ENCODE results near the gene BTG2. TPM values are rescaled to one million over a fixed set of nuclear protein-coding genes. Genes with fewer than 3 reads are reported as not detected.

BTG2 gene
- total RNA-seq, 1 experiment from 2014 or later: 2.2 TPM

- H3K9ac ChIP-seq (ENCODE audit: low read length): no peak overlapping the region
- H4K20me1 ChIP-seq (ENCODE audit: low read length): no peaks in the 10 kb centered on the region
- ChIA-PET POLR2A (ENCODE audit: unreplicated experiment) (no interaction called here), CTCF (interaction anchor here (0.6 to 0.9 kb wide), 2 partner anchors 44 to 71 kb away, joined by 3 to 10 read pairs; no protein-coding TSS in a partner anchor)
- no peak overlapping the region for H3K4me3 ChIP-seq (ENCODE audit: low read length)
- no TSS peak for BruUV-seq (replicated peaks)
- H3K4me2 ChIP-seq (ENCODE audit: low read length): no peak overlapping the region
- H3K27ac ChIP-seq (ENCODE audit: low read length): no peak overlapping the region
- no peaks in the 10 kb centered on the region for H3K27me3 ChIP-seq (ENCODE audit: low read length)
- no peaks in the 10 kb centered on the region for H3K9me2 ChIP-seq (replicated peaks; ENCODE audit: low read length)
- no peaks in the 10 kb centered on the region for H3K79me2 ChIP-seq (ENCODE audit: low read length)
- ATAC-seq: no peak
- DNase-seq: peak; percentile 58
- no peaks in the 10 kb centered on the region for H3K36me3 ChIP-seq (ENCODE audit: low read depth, low read length)
- H3F3A ChIP-seq (ENCODE audit: low read length, unreplicated experiment): no peaks in the 10 kb centered on the region
- H2AFZ ChIP-seq (ENCODE audit: low read length): peak overlapping the region; percentile 63
- intact Hi-C loops (cut with micrococcal nuclease): no loop called here
- peaks cover 19% of the 10 kb centered on the region for H3K4me1 ChIP-seq (ENCODE audit: insufficient read depth, low read length)
- H3K9me3 ChIP-seq (ENCODE audit: low read length): no peaks in the 10 kb centered on the region
- TF ChIP-seq EZH2 (IDR thresholded peaks at IDR 0.05; ENCODE audit: low read length, unreplicated experiment) (no peak), EZH2phosphoT487 (IDR thresholded peaks at IDR 0.05; ENCODE audit: borderline replicate concordance, low read length) (no peak), CTCF (conservative IDR thresholded peaks at IDR 0.05; ENCODE audit: low read depth, low read length) (no peak)
Measured at GRCh38 chr1:203271018-203271743, 34.1 kb upstream of the BTG2 start.

DNA sequence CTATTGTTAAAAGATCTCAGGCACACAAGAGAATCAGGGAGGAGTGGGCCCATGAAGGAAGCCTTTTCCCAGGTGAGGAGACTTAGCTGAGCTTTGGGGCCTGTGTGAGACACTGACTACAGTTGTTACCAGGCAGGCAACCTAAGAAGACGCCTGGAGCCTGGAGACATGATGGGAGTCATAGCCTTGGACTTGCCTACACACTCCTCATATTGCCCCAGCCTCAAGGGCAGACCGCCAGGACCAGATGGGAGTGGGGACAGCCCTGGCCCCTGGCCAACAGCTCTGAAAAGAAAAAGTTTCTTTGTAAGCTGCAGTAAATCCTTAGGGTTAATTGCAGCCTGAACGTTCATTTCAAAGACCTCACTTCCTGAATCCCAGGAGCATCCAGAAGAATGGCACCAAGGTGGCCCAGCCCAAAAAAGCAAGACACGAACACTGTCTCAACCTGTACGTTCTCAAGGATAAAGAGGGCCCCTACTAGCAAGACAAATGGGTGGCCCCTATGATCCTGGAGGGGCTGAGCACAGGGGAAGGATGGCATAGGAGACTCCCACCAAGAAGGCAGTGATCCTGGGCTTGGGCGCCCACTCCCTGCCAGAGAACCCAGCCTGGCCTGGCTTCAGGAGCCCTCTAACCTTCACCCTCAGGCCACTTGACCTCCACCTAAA is 33.2 kb upstream of the BTG2 start:
- Histone ChIP-seq H3K4me2 (ENCODE audit: low read length) (no peak overlapping the region), H3K9ac (ENCODE audit: low read length) (no peak overlapping the region), H3K9me3 (ENCODE audit: low read length) (no peaks in the 10 kb centered on the region), H3K9me2 (replicated peaks; ENCODE audit: low read length) (no peaks in the 10 kb centered on the region), H3K36me3 (ENCODE audit: low read depth, low read length) (no peaks in the 10 kb centered on the region), H3K27ac (ENCODE audit: low read length) (no peak overlapping the region), H3K79me2 (ENCODE audit: low read length) (no peaks in the 10 kb centered on the region), H3K4me1 (ENCODE audit: insufficient read depth, low read length) (peaks cover 19% of the 10 kb centered on the region), H3K4me3 (ENCODE audit: low read length) (no peak overlapping the region), H4K20me1 (ENCODE audit: low read length) (no peaks in the 10 kb centered on the region), H3F3A (ENCODE audit: low read length, unreplicated experiment) (no peaks in the 10 kb centered on the region), H3K27me3 (ENCODE audit: low read length) (no peaks in the 10 kb centered on the region), H2AFZ (ENCODE audit: low read length) (no peak overlapping the region)
- TF ChIP-seq CTCF (conservative IDR thresholded peaks at IDR 0.05; ENCODE audit: low read depth, low read length) (no peak), EZH2 (IDR thresholded peaks at IDR 0.05; ENCODE audit: low read length, unreplicated experiment) (no peak), EZH2phosphoT487 (IDR thresholded peaks at IDR 0.05; ENCODE audit: borderline replicate concordance, low read length) (no peak)
- ChIA-PET CTCF (no interaction called here), POLR2A (ENCODE audit: unreplicated experiment) (no interaction called here)
- DNase-seq: no peak
- ATAC-seq: no peak
- BruUV-seq (replicated peaks): no TSS peak
- intact Hi-C loops (cut with micrococcal nuclease): no loop called here

All from PC-3 (cell line).